Medulla oblongata (tissue), 1 donor: ENCODE measurements around the gene CBFA2T2.
"Not testable (repeated sequence)": the region's sequence is repeated elsewhere in the genome, so short reads cannot be mapped to it uniquely, and the experiment has no call there.

Experiments
- DNase-seq: peaks from one replicate; pipeline ENCODE4 v3.0.0-alpha.2; 2015; ENCODE audit errors: extremely low spot score

CBFA2T2 gene

GRCh38 chr20:33549229-33549999, 59.5 kb downstream of the CBFA2T2 start:
- DNase-seq = no peak

DNA sequence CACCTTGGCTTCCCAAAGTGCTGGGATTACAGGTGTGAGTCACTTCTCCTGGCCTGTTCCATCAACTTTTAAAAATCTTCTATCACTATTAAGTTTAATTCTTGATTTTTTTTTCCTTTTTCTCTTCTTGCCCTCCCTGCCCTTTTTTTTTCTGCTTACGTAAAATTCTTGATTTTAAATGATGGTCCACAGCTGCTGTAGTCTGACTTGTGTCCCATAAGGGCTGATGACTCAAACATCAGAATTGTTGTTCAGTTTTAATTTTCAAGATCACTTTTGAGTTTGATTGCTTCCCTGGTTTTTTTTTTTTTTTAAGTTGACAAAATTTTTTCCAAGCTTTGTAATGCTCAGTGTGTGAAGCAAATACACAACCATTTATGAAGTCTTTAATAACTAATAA, 61.9 kb downstream of the CBFA2T2 start:
- no peak for DNase-seq

- DNase-seq = no peak
Measured at GRCh38 chr20:33552519-33552918, 62.6 kb downstream of the CBFA2T2 start.

DNA sequence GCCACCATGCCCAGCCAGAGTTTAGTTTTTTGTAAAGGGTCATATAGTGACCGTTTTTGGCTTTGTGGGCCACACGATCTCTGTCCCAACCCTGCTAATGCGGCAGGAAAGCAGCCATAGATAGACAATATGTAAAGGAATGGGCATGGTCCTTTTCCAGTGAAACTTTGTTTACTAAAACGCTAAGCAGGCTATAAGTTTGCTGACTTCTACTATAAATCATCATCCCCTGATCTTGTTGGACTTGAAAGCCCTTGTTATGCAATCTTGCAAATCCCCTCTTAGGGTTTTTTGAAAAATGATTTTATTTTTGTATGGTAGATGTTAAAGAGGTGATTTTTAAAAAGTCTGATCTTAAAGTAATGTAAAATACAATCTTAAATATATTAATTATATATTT, 63.6 kb downstream of the CBFA2T2 start:
- no peak for DNase-seq

DNA sequence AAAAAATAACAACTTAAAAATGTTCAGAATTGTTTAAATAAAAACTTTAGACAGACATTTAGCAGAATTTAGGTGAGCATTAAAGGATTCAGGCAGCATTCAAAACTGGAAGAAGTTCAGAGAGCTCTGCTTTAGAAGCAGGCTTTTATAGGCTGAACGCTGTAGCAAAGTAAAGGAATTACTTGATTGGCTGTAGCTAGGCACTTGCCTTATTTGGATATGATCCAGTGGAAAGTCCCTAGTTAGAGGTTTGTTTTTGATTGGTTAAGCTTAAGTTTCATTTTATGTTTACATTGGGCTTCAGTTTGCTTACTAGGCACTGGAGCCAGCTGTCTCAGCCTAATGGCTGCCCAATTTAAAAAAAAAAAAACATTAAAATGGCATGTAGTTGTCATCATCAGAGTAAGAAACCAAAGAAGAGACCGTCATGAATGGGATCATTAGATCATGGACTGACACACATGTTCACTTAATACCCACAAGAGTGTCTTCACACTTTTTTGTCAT, 65.1 kb downstream of the CBFA2T2 start:
- peak; percentile 66 for DNase-seq

DNA sequence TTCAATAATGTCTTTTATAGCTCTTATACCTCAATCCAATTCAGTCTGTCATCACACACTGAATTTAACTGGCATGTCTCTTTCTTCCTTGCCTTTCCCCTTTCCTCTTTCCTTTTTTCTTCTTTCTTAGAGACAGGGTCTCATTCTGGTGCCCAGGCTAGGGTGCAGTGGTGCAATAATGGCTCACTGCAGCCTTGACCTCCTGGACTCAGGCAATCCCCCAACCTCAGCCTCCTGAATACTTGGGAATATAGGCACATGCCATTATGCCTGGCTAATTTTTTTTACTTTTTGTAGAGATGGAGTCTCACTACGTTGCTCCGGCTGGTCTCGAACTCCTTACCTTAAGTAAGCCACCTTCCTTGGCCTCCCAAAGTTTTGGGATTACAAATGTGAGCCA, 65.9 kb downstream of the CBFA2T2 start:
- no peak for DNase-seq

GRCh38 chr20:33556246-33556645, 66.3 kb downstream of the CBFA2T2 start:
- DNase-seq = no peak

DNA sequence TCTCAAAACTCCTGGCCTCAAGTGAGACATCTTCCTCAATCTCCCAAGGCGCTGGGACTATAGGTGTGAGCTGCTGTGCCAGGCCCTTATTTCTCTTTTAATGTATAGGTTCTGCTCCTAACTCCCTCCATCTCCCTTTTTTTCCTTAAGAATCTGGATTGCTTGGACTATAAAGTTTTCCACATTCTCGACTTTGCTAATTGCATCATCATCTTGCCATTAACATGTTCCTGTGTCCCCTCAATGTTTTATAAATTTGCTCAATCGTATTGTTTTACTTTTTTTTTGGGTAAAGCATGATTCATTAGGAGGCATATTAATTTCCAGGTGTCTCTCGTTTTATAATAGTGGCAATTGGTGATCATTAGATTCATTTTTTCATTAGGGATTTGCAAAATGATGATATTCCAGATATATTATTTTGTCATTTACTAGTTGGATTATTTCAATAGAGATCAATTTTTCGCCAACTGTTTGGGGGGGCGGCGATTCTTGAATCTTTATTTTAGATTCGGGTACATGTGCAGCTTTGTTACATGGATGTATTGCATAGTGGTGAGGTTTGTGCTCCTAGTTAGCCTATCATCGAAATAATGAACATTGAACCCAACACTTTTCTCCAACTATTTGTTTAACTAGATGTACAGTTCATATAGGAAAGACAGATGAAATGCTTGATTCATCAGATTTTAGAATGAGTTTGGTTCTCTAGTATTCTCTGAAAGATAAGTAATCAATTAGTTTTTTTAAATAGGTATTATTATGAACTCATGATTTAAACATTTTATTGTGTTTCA, 68.7 kb downstream of the CBFA2T2 start:
- no peak for DNase-seq

- no peak for DNase-seq
Measured at GRCh38 chr20:33559212-33559611, 69.3 kb downstream of the CBFA2T2 start.

DNA sequence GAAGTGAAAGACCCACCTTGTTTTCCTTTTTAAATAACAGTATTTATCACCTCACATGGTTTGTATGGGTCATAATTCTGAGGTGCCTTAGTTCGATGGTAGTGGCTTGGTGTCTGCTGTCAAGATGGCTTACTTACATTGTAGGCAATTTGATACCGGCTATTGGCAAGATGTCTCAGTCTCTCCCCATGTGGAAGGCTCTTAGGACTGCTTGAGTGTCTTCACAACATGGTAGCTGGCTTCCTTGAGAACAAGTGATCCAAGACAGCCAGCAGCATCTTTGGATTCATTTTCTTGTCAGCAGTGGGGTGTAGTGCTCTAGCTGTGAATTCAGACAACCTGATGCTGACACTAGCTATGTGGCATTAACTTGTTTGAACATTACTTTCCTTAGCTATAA, 70.1 kb downstream of the CBFA2T2 start:
- no peak for DNase-seq

GRCh38 chr20:33561053-33561452, 71.2 kb downstream of the CBFA2T2 start:
- not testable (repeated sequence) for DNase-seq

DNA sequence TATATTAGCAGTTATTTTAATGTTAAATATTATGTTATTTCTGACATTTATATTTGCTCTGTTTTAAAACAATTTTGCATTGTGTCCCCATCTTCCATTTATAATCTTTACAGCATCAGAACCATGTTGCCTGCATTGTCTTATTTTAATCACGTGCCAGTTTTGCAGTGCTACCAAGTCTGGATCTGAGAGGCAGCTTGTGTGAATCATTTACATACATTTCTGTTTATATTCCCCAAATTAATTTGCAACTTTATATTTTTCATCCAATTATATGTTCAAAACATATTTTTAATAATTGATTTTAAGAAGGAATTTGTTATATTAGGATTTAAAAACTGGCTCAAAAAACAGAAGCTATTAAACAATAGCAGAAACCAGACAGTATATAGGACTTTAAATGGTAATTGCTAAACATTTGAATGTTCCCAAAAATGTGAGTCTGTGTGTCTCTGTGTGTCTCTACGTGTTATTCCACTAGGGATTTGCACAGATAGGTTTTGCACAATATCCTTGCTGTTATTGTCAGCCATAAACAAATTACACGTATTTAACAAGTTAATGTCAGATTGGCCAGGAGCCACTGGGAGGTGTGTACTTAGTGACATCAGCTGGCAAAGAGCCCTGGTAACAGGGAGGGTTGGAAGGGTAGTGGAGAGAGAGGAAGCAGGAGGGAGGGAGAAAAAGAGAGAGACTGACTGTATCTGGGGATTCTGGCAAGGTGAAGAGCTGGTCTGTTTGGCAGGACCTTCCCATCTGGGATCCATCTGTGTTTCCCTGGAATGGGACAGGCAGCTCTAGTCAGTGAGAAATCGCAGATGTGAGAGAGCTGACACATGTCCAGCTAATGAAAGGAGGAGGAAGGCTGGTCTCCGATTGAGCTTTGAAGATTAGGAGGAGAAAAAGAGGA, 72.1 kb downstream of the CBFA2T2 start:
- peak; percentile 80 for DNase-seq

- DNase-seq = no peak
Measured at GRCh38 chr20:33563788-33564187, 73.9 kb downstream of the CBFA2T2 start.

- no peak for DNase-seq
Measured at GRCh38 chr20:33566781-33567603, 77.1 kb downstream of the CBFA2T2 start.

GRCh38 chr20:33567949-33568348, 78.1 kb downstream of the CBFA2T2 start:
- DNase-seq = no peak

- DNase-seq = peak; percentile 85
Measured at GRCh38 chr20:33568378-33568777, 78.5 kb downstream of the CBFA2T2 start.

GRCh38 chr20:33568868-33569801, 79.2 kb downstream of the CBFA2T2 start:
- DNase-seq = no peak

DNA sequence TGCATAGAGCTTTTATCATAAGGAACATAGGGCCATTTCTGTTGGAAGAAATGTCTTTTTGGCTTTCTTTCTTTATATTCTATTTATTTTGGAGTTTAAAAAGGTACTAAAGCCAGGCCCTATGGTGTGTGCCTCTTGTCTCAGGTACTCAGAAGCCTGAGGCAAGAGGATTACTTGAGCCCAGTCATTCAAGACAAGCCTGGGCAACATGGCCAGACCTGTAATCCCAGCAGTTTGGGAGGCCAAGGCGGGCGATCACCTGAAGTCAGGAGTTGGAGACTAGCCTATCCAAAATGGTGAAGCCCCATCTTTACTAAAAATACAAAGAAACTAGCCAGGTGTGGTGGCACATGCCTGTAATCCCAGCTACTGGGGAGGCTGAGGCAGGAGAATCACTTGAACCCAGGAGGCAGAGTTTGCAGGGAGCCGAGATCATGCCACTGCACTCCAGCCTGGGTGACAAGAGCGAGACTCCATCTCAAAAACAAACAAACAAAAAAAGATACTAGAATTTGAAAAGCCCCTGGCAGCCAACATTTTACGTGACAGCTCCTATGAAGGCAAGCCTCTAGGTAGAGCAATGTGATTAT, 80.0 kb downstream of the CBFA2T2 start:
- no peak for DNase-seq

DNA sequence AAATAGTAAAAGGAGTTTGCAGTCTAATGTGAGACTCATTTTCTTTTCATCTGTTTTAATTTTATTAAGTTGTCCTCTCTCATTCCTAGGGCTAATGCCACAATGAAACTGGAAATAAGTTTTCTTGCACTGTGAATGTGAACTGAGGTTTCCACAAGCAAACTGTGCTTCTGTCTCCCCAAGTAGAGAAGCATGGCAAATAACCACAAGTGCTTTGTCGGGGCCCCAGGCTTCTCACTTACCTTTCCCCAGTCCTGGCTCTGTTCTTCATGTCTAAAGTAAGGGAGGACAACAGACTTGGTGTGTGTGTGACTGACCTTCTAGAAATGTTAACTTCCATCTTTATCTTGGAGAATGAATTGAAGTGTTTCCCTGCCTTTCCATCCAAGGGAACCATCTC, 80.8 kb downstream of the CBFA2T2 start:
- DNase-seq = no peak
